ENCODE measurements around the gene POLR1E.

DNA sequence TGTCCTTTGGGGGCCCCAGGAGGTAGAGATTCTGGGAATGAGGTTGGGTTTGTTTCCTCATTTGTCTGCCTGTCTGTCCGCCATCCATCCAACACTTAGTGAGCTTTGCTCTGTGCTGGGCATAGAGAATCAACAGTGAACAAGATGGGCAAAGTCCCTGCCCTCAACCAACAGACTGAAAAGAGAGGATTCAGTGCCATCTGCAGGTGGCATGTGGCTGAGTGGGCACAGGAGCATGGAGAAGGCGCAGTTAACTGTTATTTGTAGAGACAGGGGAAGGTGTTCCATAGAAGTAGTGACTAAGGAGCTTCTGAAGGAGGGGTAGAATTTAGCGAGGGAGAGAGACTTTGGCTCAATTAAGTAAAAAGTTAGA, 23.1 kb downstream of the POLR1E start:
- TF ChIP-seq SUZ12 (IDR thresholded peaks at IDR 0.05; ENCODE audit: extremely low read depth, insufficient read depth, insufficient read length), result no peak
- TF ChIP-seq ZNF274 (IDR thresholded peaks at IDR 0.05; ENCODE audit: low read depth, low read length), result no peak
